ENCODE data around the gene WDR46. TPM values are rescaled to one million over a fixed set of nuclear protein-coding genes. Genes with fewer than 3 reads are reported as not detected.

Gene WDR46
- total and polyA plus RNA-seq, 2 experiments from 2014 or later, result 71.4 to 104 TPM

DNA sequence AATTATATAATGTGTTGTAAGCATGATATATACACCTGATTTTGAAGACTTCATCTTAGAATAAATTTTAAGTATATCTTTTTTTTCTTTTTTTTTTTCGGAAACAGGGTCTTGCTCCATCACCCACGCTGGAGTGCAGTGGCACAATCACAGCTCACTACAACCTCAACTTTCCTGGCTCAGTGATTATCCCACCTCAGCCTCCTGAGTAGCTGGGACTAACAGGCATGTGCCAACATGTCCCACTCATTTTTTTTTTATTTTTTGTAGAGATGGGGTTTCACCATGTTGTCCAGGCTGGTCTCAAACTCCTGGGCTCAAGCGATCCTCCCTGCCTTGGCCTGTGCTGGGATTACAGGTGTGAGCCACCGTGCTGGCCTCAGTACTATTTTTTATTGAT, 34.4 kb downstream of the WDR46 start:
- H3K36me3 Mint-ChIP-seq (ENCODE audit: low read depth), result peaks cover 42% of the 10 kb centered on the region
- H3K4me3 Mint-ChIP-seq, result no peak overlapping the region
- H3K27ac Mint-ChIP-seq, result no peak overlapping the region
- peaks cover 8% of the 10 kb centered on the region for H3K4me1 ChIP-seq (ENCODE audit: insufficient read depth)
- ATAC-seq (no peak), DNase-seq (ENCODE audit: low spot score) (no peak)
- H3K27me3 ChIP-seq (ENCODE audit: insufficient read depth), result no peaks in the 10 kb centered on the region
- peaks cover 4% of the 10 kb centered on the region for H3K27me3 Mint-ChIP-seq (ENCODE audit: insufficient read depth, low read depth, poor library complexity)
- TF ChIP-seq, protein P1, sequence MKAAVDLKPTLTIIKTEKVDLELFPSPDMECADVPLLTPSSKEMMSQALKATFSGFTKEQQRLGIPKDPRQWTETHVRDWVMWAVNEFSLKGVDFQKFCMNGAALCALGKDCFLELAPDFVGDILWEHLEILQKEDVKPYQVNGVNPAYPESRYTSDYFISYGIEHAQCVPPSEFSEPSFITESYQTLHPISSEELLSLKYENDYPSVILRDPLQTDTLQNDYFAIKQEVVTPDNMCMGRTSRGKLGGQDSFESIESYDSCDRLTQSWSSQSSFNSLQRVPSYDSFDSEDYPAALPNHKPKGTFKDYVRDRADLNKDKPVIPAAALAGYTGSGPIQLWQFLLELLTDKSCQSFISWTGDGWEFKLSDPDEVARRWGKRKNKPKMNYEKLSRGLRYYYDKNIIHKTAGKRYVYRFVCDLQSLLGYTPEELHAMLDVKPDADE (IDR thresholded peaks at IDR 0.05), result no peak
- TF ChIP-seq ZNF331 (CRISPR knock-in tag; IDR thresholded peaks at IDR 0.05; ENCODE audit: low read depth), result no peak
- TF ChIP-seq, protein P2, sequence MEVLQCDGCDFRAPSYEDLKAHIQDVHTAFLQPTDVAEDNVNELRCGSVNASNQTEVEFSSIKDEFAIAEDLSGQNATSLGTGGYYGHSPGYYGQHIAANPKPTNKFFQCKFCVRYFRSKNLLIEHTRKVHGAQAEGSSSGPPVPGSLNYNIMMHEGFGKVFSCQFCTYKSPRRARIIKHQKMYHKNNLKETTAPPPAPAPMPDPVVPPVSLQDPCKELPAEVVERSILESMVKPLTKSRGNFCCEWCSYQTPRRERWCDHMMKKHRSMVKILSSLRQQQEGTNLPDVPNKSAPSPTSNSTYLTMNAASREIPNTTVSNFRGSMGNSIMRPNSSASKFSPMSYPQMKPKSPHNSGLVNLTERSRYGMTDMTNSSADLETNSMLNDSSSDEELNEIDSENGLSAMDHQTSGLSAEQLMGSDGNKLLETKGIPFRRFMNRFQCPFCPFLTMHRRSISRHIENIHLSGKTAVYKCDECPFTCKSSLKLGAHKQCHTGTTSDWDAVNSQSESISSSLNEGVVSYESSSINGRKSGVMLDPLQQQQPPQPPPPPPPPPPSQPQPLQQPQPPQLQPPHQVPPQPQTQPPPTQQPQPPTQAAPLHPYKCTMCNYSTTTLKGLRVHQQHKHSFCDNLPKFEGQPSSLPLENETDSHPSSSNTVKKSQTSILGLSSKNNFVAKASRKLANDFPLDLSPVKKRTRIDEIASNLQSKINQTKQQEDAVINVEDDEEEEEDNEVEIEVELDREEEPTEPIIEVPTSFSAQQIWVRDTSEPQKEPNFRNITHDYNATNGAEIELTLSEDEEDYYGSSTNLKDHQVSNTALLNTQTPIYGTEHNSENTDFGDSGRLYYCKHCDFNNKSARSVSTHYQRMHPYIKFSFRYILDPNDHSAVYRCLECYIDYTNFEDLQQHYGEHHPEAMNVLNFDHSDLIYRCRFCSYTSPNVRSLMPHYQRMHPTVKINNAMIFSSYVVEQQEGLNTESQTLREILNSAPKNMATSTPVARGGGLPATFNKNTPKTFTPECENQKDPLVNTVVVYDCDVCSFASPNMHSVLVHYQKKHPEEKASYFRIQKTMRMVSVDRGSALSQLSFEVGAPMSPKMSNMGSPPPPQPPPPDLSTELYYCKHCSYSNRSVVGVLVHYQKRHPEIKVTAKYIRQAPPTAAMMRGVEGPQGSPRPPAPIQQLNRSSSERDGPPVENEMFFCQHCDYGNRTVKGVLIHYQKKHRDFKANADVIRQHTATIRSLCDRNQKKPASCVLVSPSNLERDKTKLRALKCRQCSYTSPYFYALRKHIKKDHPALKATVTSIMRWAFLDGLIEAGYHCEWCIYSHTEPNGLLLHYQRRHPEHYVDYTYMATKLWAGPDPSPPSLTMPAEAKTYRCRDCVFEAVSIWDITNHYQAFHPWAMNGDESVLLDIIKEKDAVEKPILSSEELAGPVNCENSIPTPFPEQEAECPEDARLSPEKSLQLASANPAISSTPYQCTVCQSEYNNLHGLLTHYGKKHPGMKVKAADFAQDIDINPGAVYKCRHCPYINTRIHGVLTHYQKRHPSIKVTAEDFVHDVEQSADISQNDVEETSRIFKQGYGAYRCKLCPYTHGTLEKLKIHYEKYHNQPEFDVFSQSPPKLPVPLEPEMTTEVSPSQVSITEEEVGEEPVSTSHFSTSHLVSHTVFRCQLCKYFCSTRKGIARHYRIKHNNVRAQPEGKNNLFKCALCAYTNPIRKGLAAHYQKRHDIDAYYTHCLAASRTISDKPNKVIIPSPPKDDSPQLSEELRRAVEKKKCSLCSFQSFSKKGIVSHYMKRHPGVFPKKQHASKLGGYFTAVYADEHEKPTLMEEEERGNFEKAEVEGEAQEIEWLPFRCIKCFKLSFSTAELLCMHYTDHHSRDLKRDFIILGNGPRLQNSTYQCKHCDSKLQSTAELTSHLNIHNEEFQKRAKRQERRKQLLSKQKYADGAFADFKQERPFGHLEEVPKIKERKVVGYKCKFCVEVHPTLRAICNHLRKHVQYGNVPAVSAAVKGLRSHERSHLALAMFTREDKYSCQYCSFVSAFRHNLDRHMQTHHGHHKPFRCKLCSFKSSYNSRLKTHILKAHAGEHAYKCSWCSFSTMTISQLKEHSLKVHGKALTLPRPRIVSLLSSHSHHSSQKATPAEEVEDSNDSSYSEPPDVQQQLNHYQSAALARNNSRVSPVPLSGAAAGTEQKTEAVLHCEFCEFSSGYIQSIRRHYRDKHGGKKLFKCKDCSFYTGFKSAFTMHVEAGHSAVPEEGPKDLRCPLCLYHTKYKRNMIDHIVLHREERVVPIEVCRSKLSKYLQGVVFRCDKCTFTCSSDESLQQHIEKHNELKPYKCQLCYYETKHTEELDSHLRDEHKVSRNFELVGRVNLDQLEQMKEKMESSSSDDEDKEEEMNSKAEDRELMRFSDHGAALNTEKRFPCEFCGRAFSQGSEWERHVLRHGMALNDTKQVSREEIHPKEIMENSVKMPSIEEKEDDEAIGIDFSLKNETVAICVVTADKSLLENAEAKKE (CRISPR knock-in tag; IDR thresholded peaks at IDR 0.05), result no peak
- no peak for TF ChIP-seq POLR2AphosphoS5 (IDR thresholded peaks at IDR 0.05; ENCODE audit: low read depth)
- no peak for TF ChIP-seq JUNB (IDR thresholded peaks at IDR 0.05; ENCODE audit: unreplicated experiment)
- no peak for TF ChIP-seq EZH2phosphoT487 (IDR thresholded peaks at IDR 0.05; ENCODE audit: unreplicated experiment)
- no peak for TF ChIP-seq STAT1 (IDR thresholded peaks at IDR 0.05; ENCODE audit: unreplicated experiment)
- TF ChIP-seq ZNF114 (CRISPR knock-in tag; IDR thresholded peaks at IDR 0.05), result no peak
- TF ChIP-seq EZH2 (IDR thresholded peaks at IDR 0.05; ENCODE audit: low read depth, unreplicated experiment), result no peak
- TF ChIP-seq, protein P3, sequence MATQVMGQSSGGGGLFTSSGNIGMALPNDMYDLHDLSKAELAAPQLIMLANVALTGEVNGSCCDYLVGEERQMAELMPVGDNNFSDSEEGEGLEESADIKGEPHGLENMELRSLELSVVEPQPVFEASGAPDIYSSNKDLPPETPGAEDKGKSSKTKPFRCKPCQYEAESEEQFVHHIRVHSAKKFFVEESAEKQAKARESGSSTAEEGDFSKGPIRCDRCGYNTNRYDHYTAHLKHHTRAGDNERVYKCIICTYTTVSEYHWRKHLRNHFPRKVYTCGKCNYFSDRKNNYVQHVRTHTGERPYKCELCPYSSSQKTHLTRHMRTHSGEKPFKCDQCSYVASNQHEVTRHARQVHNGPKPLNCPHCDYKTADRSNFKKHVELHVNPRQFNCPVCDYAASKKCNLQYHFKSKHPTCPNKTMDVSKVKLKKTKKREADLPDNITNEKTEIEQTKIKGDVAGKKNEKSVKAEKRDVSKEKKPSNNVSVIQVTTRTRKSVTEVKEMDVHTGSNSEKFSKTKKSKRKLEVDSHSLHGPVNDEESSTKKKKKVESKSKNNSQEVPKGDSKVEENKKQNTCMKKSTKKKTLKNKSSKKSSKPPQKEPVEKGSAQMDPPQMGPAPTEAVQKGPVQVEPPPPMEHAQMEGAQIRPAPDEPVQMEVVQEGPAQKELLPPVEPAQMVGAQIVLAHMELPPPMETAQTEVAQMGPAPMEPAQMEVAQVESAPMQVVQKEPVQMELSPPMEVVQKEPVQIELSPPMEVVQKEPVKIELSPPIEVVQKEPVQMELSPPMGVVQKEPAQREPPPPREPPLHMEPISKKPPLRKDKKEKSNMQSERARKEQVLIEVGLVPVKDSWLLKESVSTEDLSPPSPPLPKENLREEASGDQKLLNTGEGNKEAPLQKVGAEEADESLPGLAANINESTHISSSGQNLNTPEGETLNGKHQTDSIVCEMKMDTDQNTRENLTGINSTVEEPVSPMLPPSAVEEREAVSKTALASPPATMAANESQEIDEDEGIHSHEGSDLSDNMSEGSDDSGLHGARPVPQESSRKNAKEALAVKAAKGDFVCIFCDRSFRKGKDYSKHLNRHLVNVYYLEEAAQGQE (IDR thresholded peaks at IDR 0.05; ENCODE audit: unreplicated experiment), result no peak
- no peak for TF ChIP-seq NANOG (IDR thresholded peaks at IDR 0.05; ENCODE audit: borderline replicate concordance)
- no peak for TF ChIP-seq CREB1 (CRISPR knock-in tag; IDR thresholded peaks at IDR 0.05; ENCODE audit: low read depth)
- TF ChIP-seq, protein P4, sequence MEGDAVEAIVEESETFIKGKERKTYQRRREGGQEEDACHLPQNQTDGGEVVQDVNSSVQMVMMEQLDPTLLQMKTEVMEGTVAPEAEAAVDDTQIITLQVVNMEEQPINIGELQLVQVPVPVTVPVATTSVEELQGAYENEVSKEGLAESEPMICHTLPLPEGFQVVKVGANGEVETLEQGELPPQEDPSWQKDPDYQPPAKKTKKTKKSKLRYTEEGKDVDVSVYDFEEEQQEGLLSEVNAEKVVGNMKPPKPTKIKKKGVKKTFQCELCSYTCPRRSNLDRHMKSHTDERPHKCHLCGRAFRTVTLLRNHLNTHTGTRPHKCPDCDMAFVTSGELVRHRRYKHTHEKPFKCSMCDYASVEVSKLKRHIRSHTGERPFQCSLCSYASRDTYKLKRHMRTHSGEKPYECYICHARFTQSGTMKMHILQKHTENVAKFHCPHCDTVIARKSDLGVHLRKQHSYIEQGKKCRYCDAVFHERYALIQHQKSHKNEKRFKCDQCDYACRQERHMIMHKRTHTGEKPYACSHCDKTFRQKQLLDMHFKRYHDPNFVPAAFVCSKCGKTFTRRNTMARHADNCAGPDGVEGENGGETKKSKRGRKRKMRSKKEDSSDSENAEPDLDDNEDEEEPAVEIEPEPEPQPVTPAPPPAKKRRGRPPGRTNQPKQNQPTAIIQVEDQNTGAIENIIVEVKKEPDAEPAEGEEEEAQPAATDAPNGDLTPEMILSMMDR (conservative IDR thresholded peaks at IDR 0.05; ENCODE audit: low read depth in 2 of 2), result no peak
- no peaks in the 10 kb centered on the region for H3K9me2 ChIP-seq (ENCODE audit: insufficient read depth)
- no peak overlapping the region for H3K27ac ChIP-seq (ENCODE audit: low read depth)
- no peaks in the 10 kb centered on the region for H3K36me3 ChIP-seq (ENCODE audit: insufficient read depth)
- no peak overlapping the region for H2AFZ ChIP-seq
- H3K9me3 Mint-ChIP-seq, result no peaks in the 10 kb centered on the region; the same call in 2 of the 3 replicates
- H4K20me1 ChIP-seq (replicated peaks; ENCODE audit: insufficient read depth), result no peaks in the 10 kb centered on the region
- H3K79me2 ChIP-seq (replicated peaks; ENCODE audit: insufficient read depth), result no peaks in the 10 kb centered on the region
- peaks cover 12% of the 10 kb centered on the region for H3K4me1 Mint-ChIP-seq
- H3K4me2 ChIP-seq, result no peak overlapping the region
- peaks cover 8% of the 10 kb centered on the region; the same call in 1 of the 2 replicates for H3F3A ChIP-seq (replicated peaks; ENCODE audit: low read depth)
- H3K4me3 ChIP-seq, result no peak overlapping the region
